Activated T-cell treated with anti-CD3 and anti-CD28 coated beads for 48 hours (primary cell): Measurements from ENCODE around the gene MAPRE2.

Source experiments
- DNase-seq: peaks from one replicate; pipeline ENCODE4 v3.0.0-alpha.2; 2020; ENCODE audit warnings: low read depth

MAPRE2 gene

GRCh38 chr18:35038029-35038428 is 3.2 kb upstream of the MAPRE2 start:
- DNase-seq, result no peak

GRCh38 chr18:35038881-35039491 is 2.2 kb upstream of the MAPRE2 start:
- DNase-seq, result no peak

GRCh38 chr18:35040638-35040987 is 600 bp upstream of the MAPRE2 start:
- DNase-seq, result no peak

GRCh38 chr18:35041815-35042387 is 688 bp downstream of the MAPRE2 start:
- DNase-seq, result no peak

- no peak for DNase-seq
Observed at GRCh38 chr18:35042389-35043071, 1.3 kb downstream of the MAPRE2 start.

- DNase-seq, result no peak
Observed at GRCh38 chr18:35043207-35043606, 2.0 kb downstream of the MAPRE2 start.

GRCh38 chr18:35045121-35045520 is 3.9 kb downstream of the MAPRE2 start:
- DNase-seq, result no peak

- no peak for DNase-seq
Observed at GRCh38 chr18:35045806-35046205, 4.6 kb downstream of the MAPRE2 start.

- DNase-seq, result no peak
Observed at GRCh38 chr18:35047697-35048292, 6.6 kb downstream of the MAPRE2 start.

- DNase-seq, result no peak
Observed at GRCh38 chr18:35049111-35050027, 8.2 kb downstream of the MAPRE2 start.

- no peak for DNase-seq
Observed at GRCh38 chr18:35050028-35050546, 8.9 kb downstream of the MAPRE2 start.

GRCh38 chr18:35050705-35051195 is 9.5 kb downstream of the MAPRE2 start:
- no peak for DNase-seq

GRCh38 chr18:35051641-35052377 is 10.6 kb downstream of the MAPRE2 start:
- no peak for DNase-seq

- DNase-seq, result no peak
Observed at GRCh38 chr18:35054401-35054800, 13.2 kb downstream of the MAPRE2 start.

GRCh38 chr18:35055105-35055504 is 13.9 kb downstream of the MAPRE2 start:
- DNase-seq, result no peak

- no peak for DNase-seq
Observed at GRCh38 chr18:35055726-35056125, 14.5 kb downstream of the MAPRE2 start.

GRCh38 chr18:35059280-35059927 is 18.2 kb downstream of the MAPRE2 start:
- DNase-seq, result no peak

GRCh38 chr18:35060122-35060815 is 19.1 kb downstream of the MAPRE2 start:
- no peak for DNase-seq

- DNase-seq, result no peak
Observed at GRCh38 chr18:35061336-35061735, 20.1 kb downstream of the MAPRE2 start.

GRCh38 chr18:35061804-35062203 is 20.6 kb downstream of the MAPRE2 start:
- no peak for DNase-seq
